PFSK-1 (cell line): Measurements from ENCODE around the gene H2BW1.

Experiments
- FOXP2 ChIP-seq: optimal IDR thresholded peaks from 2 replicates; pipeline ENCODE3; 2011; ENCODE audit warnings: borderline replicate concordance, control low read depth, inconsistent platforms; ENCODE audit not compliant: insufficient read depth; ENCODE audit errors: extremely low read length, extremely low read depth
- POLR2AphosphoS5 ChIP-seq: IDR thresholded peaks from 2 replicates; pipeline ENCODE4 v1.6.1; 2012; ENCODE audit warnings: low read depth, mild to moderate bottlenecking, control low read depth, low read length, moderate library complexity
- REST ChIP-seq, 2 experiments: IDR thresholded peaks; 2 replicates each; pipeline versions ENCODE4 v1.6.1 to v1.8.0; 2011 to 2012; ENCODE audit warnings: low read depth in 2 of 2, low read length in 2 of 2, control low read depth in 1 of 2, inconsistent platforms in 1 of 2, mild to moderate bottlenecking in 1 of 2, moderate library complexity in 1 of 2; ENCODE audit not compliant: insufficient read depth in 1 of 2
- SIN3A ChIP-seq: IDR thresholded peaks from 2 replicates; pipeline ENCODE4 v1.6.1; 2012; ENCODE audit warnings: mild to moderate bottlenecking, low read length, moderate library complexity, borderline replicate concordance; ENCODE audit not compliant: insufficient read depth
- TAF1 ChIP-seq: IDR thresholded peaks from 2 replicates; pipeline ENCODE4 v1.6.1; 2012; ENCODE audit warnings: low read length, control low read depth, borderline replicate concordance; ENCODE audit not compliant: insufficient read depth

- TF ChIP-seq SIN3A (no peak), POLR2AphosphoS5 (no peak), TAF1 (no peak), REST (IDR thresholded peaks at IDR 0.05; ENCODE audit: insufficient read depth in 1 of 2, low read depth in 2 of 2, low read length in 2 of 2) (no peak), FOXP2 (no peak)
Observed at GRCh38 chrX:104039689-104040505, 26.4 kb upstream of the H2BW1 start, which contains the start of gene H2BW2.
